B cell (primary cell): Measurements from ENCODE around the gene MAGIX. TPM values are rescaled to one million over a fixed set of nuclear protein-coding genes. Genes with fewer than 3 reads are reported as not detected.
A peak's percentile ranks its signal among the peaks of the same experiment; 100 is the strongest.

Experiments
- ATAC-seq: fragments of 200-7000 bp; cut with Tn5 transposase; one replicate; pipeline ENCODE4 v1.10.0; 2021; ENCODE audit warnings: low read depth, mild to moderate bottlenecking, moderate number of reproducible peaks, moderate library complexity
- CTCF ChIA-PET: fragments of 350-600 bp; sonication (Branson Sonifier 250); formaldehyde crosslinking; loops from one replicate; lab custom pipeline; 2021; ENCODE audit warnings: antibody characterized with exemption, inconsistent platforms; lab: Charles Lee
- POLR2A ChIA-PET: fragments of 350-600 bp; sonication (Branson Sonifier 250); formaldehyde crosslinking; loops from one replicate; lab custom pipeline; 2021; ENCODE audit warnings: antibody characterized with exemption; lab: Charles Lee
- DNase-seq: peaks from one replicate; pipeline ENCODE4 v3.0.0; 2013
- H2AFZ ChIP-seq: 2 replicates; pipeline ENCODE4 v1.6.1; 2012; ENCODE audit warnings: mild to moderate bottlenecking, low read depth, low read length; ENCODE audit not compliant: insufficient read depth, poor library complexity, severe bottlenecking
- H3K27ac ChIP-seq, 2 donors: 1 replicate in 1 of 2; 2 replicates in 1 of 2; pipeline ENCODE4 v1.5.1; 2012 to 2013; ENCODE audit warnings: low read length in 2 of 2, mild to moderate bottlenecking in 2 of 2, moderate library complexity in 1 of 2
- H3K27me3 ChIP-seq, 4 experiments: fragments of 200-600 bp in 1 of 4; sonication (generic) in 1 of 4; replicated peaks in 1 of 4; 1 replicate in 2 of 4; 2 replicates in 2 of 4; pipeline versions ENCODE4 v1.6.1 to v1.7.0; 2013 to 2016; ENCODE audit warnings: low read length in 3 of 4, mild to moderate bottlenecking in 2 of 4, mixed read lengths in 1 of 4, moderate library complexity in 1 of 4; ENCODE audit not compliant: insufficient read depth in 4 of 4, control insufficient read depth in 3 of 4; ENCODE audit errors: control extremely low read depth in 1 of 4
- H3K36me3 ChIP-seq, 2 experiments: replicated peaks in 1 of 2; 1 replicate in 1 of 2; 2 replicates in 1 of 2; pipeline versions ENCODE4 v1.6.1 to v1.7.1; 2013; ENCODE audit warnings: low read length in 1 of 2; ENCODE audit not compliant: insufficient read depth in 2 of 2, control insufficient read depth in 1 of 2; ENCODE audit errors: control extremely low read depth in 1 of 2, extremely low read depth in 1 of 2
- H3K4me1 ChIP-seq, 2 donors: fragments of 200-600 bp in 1 of 2; sonication (generic) in 1 of 2; 1 replicate in 1 of 2; 2 replicates in 1 of 2; pipeline versions ENCODE4 v1.5.1 to v1.6.1; 2013 to 2017; ENCODE audit warnings: low read length in 2 of 2; ENCODE audit not compliant: control insufficient read depth in 2 of 2, insufficient read depth in 2 of 2
- H3K4me2 ChIP-seq: replicated peaks from 2 replicates; pipeline ENCODE3; 2012; ENCODE audit warnings: mild to moderate bottlenecking, low read depth, low read length; ENCODE audit not compliant: poor library complexity, severe bottlenecking
- H3K4me3 ChIP-seq, 5 experiments: fragments of 200-600 bp in 1 of 5; sonication (generic) in 1 of 5; 1 replicate in 3 of 5; 2 replicates in 2 of 5; pipeline versions ENCODE4 v1.5.1 to v1.7.0; 2011 to 2016; ENCODE audit warnings: low read length in 4 of 5, mild to moderate bottlenecking in 4 of 5, low read depth in 2 of 5, control low read depth in 1 of 5, moderate library complexity in 1 of 5; ENCODE audit not compliant: insufficient read depth in 1 of 5; ENCODE audit errors: control extremely low read depth in 1 of 5, extremely low read depth in 1 of 5
- H3K79me2 ChIP-seq: fragments of 200-600 bp; sonication (generic); one replicate; pipeline ENCODE4 v1.6.0; 2016; ENCODE audit warnings: low read length; ENCODE audit not compliant: control insufficient read depth, insufficient read depth
- H3K9ac ChIP-seq: fragments of 200-600 bp; sonication (generic); 2 replicates; pipeline ENCODE4 v1.6.1; 2017; ENCODE audit warnings: mild to moderate bottlenecking, low read length, moderate library complexity
- H3K9me3 ChIP-seq, 3 donors: one replicate each; pipeline versions ENCODE4 v1.6.1 to v1.7.1; 2013; ENCODE audit warnings: low read length in 2 of 3; ENCODE audit not compliant: control insufficient read depth in 2 of 3, insufficient read depth in 1 of 3; ENCODE audit errors: control extremely low read depth in 1 of 3
- H4K20me1 ChIP-seq: 2 replicates; pipeline ENCODE4 v1.6.0; 2012; ENCODE audit warnings: mild to moderate bottlenecking, low read length; ENCODE audit not compliant: insufficient read depth, control insufficient read depth, poor library complexity, severe bottlenecking
- H3K27ac Mint-ChIP-seq: one replicate; pipeline ENCODE4 v1.8.0; 2021; ENCODE audit warnings: mixed read lengths
- H3K27me3 Mint-ChIP-seq: one replicate; pipeline ENCODE4 v1.8.0; 2021; ENCODE audit warnings: mixed read lengths
- H3K4me1 Mint-ChIP-seq: one replicate; pipeline ENCODE4 v1.8.0; 2021; ENCODE audit warnings: mixed read lengths
- H3K4me3 Mint-ChIP-seq: one replicate; pipeline ENCODE4 v1.8.0; 2021; ENCODE audit warnings: mixed read lengths
- H3K9me3 Mint-ChIP-seq: one replicate; pipeline ENCODE4 v1.8.0; 2022; ENCODE audit warnings: mixed read lengths; ENCODE audit not compliant: insufficient read depth
- CTCF ChIP-seq: fragments of 200-600 bp; IDR thresholded peaks from one replicate; pipeline ENCODE4 v1.8.0; 2022; ENCODE audit warnings: antibody characterized with exemption, mild to moderate bottlenecking
- EZH2 ChIP-seq: IDR thresholded peaks from 2 replicates; pipeline ENCODE4 v1.6.1; 2012; ENCODE audit warnings: borderline replicate concordance, low read depth, mild to moderate bottlenecking, moderate library complexity, low read length; ENCODE audit not compliant: insufficient read depth, poor library complexity, severe bottlenecking
- WGBS: methylation state at CpG from one replicate; pipeline ENCODE4 v1.1.5; 2013; ENCODE audit warnings: missing lambda C conversion rate; ENCODE audit not compliant: insufficient coverage; 5-methylcytosine and 5-hydroxymethylcytosine counted together
- intact Hi-C: fragments of 100-400 bp; cut with micrococcal nuclease; formaldehyde crosslinking; loops from one replicate; pipeline ENCODE4 v1.10.0; 2022
- polyA plus RNA-seq: library from polyadenylated mRNA; depleted of rRNA; stranded (reverse); fragments of >200 nt; gene quantifications from 2 replicates; pipeline ENCODE4 v1.2.3, GENCODE V29; 2012
- total RNA-seq, 2 donors: library from RNA; stranded (reverse); fragments of 120-200 nt in 1 of 2; gene quantifications; 1 replicate in 1 of 2; 2 replicates in 1 of 2; pipeline versions ENCODE4 v1.2.3 to v1.2.4, GENCODE V29; 2013 to 2022

The MAGIX gene
- total and polyA plus RNA-seq, 2 donors (not counting 1 experiment from before 2014, with no cell fraction given): 1.2 to 2.4 TPM

GRCh38 chrX:49198540-49199314, 36.2 kb downstream of the MAGIX start:
- Histone ChIP-seq H3K9me3 (no peaks in the 10 kb centered on the region), H3K4me3 (no peak overlapping the region), H3K4me1 (peaks cover 4 to 13% of the 10 kb centered on the region in 2 donors), H3K4me2 (no peak overlapping the region), H3K27ac (no peak overlapping the region), H3K79me2 (no peaks in the 10 kb centered on the region), H4K20me1 (no peaks in the 10 kb centered on the region), H3K27me3 (no peaks in the 10 kb centered on the region), H2AFZ (no peak overlapping the region), H3K36me3 (no peaks in the 10 kb centered on the region), H3K9ac (no peak overlapping the region)
- H3K4me1 Mint-ChIP-seq: peaks cover 8% of the 10 kb centered on the region
- DNase-seq (no peak), ATAC-seq (no peak)
- CTCF ChIA-PET: no interaction called here
- H3K27ac Mint-ChIP-seq: no peak overlapping the region
- TF ChIP-seq CTCF (no peak), EZH2 (no peak)
- intact Hi-C loops: no loop called here
- no peaks in the 10 kb centered on the region for H3K9me3 Mint-ChIP-seq
- POLR2A ChIA-PET: no interaction called here
- H3K4me3 Mint-ChIP-seq: peak overlapping the region; percentile 50
- WGBS: 32% methylated on average over 3 of the region's 12 CpGs
- no peaks in the 10 kb centered on the region for H3K27me3 Mint-ChIP-seq

DNA sequence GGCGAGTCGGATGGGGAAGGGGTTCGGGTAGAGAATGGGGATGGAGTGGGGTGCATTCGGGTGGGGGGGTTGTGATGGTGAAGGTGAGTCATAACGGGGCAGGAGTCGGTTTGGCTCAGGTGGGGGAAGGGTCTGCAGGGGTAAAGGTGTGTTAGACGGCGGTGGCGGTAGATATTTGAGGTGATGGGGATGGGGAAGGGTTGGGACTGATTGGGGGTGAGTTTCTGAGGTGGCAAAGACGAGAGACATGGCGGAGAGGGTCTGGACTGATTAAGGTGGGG, 36.7 kb downstream of the MAGIX start:
- ChIA-PET CTCF (no interaction called here), POLR2A (no interaction called here)
- H3K4me2 ChIP-seq: peak overlapping the region; percentile 82
- 27% methylated on average over 9 of the region's 11 CpGs for WGBS
- no peak overlapping the region for H3K9ac ChIP-seq
- H3K27ac ChIP-seq: no peak overlapping the region
- H3K4me1 ChIP-seq: peaks cover 4 to 13% of the 10 kb centered on the region in 2 donors
- H2AFZ ChIP-seq: no peak overlapping the region
- intact Hi-C loops: no loop called here
- no peaks in the 10 kb centered on the region for H3K27me3 Mint-ChIP-seq
- TF ChIP-seq CTCF (no peak), EZH2 (no peak)
- no peaks in the 10 kb centered on the region for H4K20me1 ChIP-seq
- no peak overlapping the region for H3K27ac Mint-ChIP-seq
- no peaks in the 10 kb centered on the region for H3K9me3 Mint-ChIP-seq
- H3K36me3 ChIP-seq: no peaks in the 10 kb centered on the region
- H3K79me2 ChIP-seq: no peaks in the 10 kb centered on the region
- DNase-seq (no peak), ATAC-seq (no peak)
- peak overlapping the region in 1 of 5 experiments; percentile 36 for H3K4me3 ChIP-seq
- no peaks in the 10 kb centered on the region for H3K27me3 ChIP-seq
- H3K4me1 Mint-ChIP-seq: peaks cover 6% of the 10 kb centered on the region
- H3K9me3 ChIP-seq: no peaks in the 10 kb centered on the region
- H3K4me3 Mint-ChIP-seq: no peak overlapping the region
